GM19099 (cell line): ENCODE data around the gene GTF2E1.

Experiments
- POLR2A ChIP-seq: IDR thresholded peaks from 3 replicates; pipeline ENCODE4 v1.6.1; 2011; ENCODE audit warnings: low read depth; ENCODE audit not compliant: insufficient read length; ENCODE audit errors: extremely low read depth

The GTF2E1 gene

DNA sequence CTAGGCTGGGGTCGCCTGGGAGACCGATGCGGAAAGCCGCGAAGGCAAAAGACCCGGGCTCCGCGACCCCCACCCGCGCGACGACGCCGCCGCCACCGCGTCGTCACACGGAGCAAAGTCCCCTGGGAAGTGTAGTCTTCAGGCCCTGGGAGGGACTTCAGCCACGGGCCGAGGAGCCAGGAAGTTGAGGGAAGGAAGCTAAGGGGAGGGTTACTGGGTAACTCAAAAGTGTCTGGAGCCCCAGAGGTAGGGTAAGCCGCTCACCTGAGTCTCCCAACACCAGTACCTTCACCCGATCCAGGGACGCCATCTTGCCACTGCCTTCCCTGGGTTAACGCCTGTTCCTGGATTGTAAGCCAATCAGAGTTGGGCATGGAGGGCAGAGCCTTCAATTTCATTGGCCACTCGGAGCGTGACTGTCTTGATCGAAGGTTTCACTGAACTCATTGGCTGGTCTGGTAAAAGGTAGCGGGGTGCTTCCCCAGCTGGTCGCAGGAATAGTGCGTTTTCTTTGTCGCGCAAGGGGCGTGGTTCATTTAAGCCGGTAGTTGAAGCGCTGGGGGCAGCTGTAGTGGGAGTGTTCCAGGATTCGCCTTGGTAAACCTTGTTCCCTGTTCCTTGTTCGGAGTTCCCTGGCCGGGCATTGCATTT lies at the start of gene GTF2E1, which contains the start of gene RABL3:
GTF2E1 (plus strand) TSS at position 547 of the 651 bp plus-strand sequence. CDS start 7,809 bp downstream, outside the sequence.
RABL3 (minus strand) TSS at position 319 of the 651 bp plus-strand sequence; CDS start at position 310, 9 bp downstream.
- TF ChIP-seq POLR2A = peak; percentile 79

- no peak for TF ChIP-seq POLR2A
Observed at GRCh38 chr3:120693439-120694171, 48.9 kb upstream of the GTF2E1 start.

- TF ChIP-seq POLR2A = no peak
Observed at GRCh38 chr3:120699333-120699732, 43.2 kb upstream of the GTF2E1 start.

DNA sequence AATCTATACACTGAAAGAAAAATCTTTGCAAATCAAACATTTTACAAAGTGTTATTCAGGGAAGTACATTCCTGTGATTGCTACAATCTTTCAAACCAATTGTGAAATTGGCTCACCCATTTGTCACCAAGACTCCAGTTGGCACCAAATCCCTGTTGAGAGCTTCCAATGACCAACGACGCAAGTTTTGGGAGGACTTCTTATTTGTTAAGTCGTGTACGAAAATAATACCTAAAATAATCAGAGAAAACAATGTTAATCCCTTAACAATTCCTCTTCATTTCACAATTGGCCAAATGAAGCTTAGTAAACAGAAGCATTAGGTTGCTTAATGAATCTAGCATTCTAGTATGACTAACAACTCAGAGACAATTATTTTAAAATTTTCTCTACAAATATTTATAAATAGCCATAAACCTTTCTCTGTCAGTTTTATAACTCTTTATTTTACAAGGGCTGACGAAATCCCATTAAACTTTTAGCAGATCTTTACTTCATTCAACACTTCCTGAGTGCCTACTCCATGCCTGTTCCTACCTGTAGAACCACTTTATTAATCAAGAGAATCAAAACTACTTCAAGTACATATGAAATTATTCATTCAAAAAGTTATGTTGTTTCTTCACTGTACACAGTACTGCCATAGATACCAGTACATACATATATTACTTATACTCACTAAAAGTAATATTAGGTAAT lies 36.5 kb upstream of the GTF2E1 start:
- no peak for TF ChIP-seq POLR2A

DNA sequence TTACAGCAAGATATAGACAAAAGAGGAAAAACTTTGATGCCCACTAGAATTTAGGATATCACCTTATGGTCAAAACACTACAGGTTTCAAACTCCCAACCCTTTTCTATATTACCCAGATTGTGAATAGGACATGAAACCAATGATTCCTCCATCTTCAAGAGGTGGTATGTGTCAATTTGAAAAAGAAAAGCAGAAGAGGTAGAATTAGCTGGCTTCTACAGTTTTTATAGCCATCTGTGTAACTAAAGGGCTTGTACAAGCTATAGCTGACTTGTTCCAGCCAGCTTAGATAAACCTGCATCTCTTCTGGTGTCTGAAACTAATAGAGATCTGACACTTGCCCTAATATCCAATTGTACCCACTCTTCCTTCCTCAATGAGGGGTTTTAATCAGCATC lies 35.6 kb upstream of the GTF2E1 start:
- TF ChIP-seq POLR2A = no peak

DNA sequence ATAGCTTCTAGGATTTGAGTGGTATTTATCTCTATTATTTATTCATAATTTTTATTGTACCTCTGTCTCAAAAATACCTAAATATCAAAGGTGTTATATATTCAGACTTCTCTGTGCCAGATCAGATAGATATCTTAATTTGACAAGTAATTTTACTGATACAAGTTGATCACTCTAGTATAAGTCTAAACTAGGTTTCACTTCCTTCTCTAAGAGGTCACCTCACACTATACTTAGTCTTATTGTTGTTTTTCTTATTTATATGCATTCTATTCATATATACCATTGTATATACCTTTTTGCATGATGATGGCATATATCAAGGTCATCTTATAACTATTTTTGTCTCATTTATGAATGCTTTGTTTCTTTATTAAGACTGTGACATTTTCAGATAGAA lies 34.1 kb upstream of the GTF2E1 start:
- TF ChIP-seq POLR2A = no peak

- TF ChIP-seq POLR2A = no peak
Observed at GRCh38 chr3:120710369-120710768, 32.2 kb upstream of the GTF2E1 start.

DNA sequence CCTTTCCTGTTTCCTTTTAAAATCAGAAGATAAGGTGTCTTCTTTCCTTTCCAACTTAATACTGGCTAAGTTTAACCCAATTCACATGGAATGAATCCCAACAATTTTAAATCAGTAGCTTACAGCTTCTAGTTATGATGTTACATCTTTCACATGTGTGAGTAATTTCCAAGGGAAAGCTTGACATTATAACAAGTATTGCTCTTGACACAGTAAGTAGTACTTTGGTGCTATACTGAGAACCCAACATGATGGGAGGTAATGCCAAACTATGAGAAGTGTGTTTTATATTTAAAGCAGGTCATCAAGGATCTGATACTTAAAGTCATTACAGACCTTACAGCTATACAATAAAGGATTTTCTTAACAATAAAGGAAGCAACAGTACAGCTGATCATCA lies 29.3 kb upstream of the GTF2E1 start:
- no peak for TF ChIP-seq POLR2A

- TF ChIP-seq POLR2A = no peak
Observed at GRCh38 chr3:120726791-120727190, 15.8 kb upstream of the GTF2E1 start.

- no peak for TF ChIP-seq POLR2A
Observed at GRCh38 chr3:120730576-120731542, 11.7 kb upstream of the GTF2E1 start.

- no peak for TF ChIP-seq POLR2A
Observed at GRCh38 chr3:120741320-120741719, 1.2 kb upstream of the GTF2E1 start.

DNA sequence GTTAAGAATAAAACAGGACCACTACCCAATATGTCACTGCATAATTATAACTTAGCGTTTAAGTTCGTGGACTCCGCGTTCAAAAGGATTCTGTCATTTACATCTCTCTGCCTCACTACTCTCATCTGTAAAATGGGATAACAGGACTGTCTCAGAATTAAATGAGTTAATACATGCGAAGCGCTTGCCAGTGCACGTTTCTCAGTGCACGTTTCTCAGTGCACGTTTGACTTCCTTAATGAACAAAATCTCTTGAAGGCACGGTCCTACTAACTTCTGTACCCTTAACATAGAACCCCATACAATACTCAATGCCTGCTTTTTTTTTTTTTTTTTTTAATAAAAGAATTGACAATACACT lies 727 bp upstream of the GTF2E1 start:
- TF ChIP-seq POLR2A = no peak

DNA sequence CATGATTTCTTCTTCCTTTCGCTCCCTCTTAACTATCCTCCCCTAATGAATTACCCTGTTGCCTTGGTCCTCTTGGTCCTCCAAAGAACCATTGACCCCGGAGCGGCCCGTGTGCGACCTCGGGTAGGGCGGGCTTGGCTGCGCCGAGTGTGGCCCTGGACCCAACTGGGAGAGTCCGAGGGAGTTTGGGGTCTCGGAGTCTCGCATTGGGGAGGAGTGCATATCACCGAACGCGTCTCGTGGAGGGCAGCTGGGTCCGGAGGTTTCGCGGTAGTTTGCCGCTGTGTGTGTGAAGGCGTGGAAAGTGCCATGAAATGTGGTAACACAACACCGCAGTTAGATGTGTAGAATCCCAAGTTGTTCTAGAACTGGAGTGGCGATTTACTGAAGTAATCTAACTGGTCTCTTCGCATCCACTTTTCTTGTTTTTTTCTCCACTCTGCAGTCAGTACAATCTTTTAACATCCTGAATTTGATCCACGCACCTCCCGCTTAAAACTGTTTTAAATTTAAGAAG lies 363 bp downstream of the GTF2E1 start:
- TF ChIP-seq POLR2A = no peak

DNA sequence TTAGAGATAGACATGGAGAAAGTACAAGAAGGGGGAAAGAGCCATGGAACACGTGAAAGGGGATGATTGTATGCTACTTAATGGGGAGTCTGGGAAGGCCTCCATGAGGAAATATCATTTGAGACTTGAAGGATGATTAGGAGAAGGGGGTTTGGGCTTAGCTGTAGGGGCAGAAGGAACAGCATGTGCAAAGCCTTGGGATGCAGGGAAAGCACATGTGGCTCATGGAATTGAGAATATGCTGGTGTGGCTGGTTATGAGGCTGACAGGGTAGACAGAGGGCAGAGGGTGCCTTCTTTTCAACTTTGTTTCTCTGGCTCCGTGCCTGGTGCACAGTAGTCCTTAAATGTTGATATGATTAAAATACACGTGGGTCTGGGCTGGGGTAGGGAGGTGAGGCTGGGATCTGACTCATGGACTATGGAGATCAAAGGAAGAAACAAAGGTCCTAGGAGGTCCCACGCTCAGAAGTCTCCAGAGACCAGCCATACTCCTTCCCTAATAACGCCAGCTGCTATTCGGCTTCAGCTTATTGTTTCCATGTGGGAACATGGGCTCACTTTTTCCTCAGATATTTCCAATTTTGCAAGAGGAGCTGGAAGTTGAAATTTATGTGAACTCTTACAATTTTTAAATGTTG lies 1.1 kb downstream of the GTF2E1 start:
- TF ChIP-seq POLR2A = no peak

DNA sequence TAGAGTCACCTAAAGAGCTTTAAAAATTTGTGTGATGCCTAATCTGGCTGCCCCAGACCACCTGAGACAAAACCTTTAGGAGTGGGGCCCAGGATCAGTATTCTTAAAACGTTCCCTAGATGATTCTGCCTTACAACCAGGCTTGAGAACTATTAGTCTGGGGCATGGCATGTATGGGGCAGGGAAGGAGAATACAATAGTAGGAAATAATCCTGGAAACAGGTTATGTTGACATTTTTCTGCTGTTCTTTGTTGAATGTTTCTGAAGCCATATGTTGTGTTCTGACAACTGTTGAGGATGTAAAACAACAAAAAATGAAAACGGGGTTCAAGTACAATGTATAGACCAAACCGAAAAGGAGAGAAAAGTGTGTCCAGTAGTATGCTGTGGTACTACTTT lies 2.9 kb downstream of the GTF2E1 start:
- TF ChIP-seq POLR2A = no peak

DNA sequence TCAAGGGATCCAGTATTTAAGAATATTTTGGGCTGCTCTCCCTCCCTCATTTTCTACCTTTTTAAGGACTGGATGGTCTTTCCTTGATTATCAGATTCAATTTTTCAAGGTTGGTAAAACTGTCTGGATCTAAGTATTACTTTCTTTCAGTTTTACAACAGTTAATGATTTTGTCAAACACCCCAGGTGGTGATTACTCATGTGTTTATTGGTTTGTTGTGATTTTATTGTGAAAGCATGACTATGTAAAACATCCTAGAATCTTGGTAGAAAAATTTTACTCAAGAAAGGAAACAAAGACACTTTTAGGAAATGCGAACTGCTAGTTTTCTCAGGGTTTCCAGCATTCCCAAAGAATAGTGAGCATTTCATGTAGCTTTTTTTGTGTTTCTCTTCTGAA lies 7.3 kb downstream of the GTF2E1 start:
- no peak for TF ChIP-seq POLR2A
